ENCODE measurements around the gene CLEC18C.
"Not testable (repeated sequence)": the region's sequence is repeated elsewhere in the genome, so short reads cannot be mapped to it uniquely, and the experiment has no call there.

The CLEC18C gene

GRCh38 chr16:70173212-70173837 lies at the start of gene CLEC18C:
CLEC18C (plus strand) TSS chr16:70173787; CDS start chr16:70174279, 492 bp downstream.
- H3K4me3 ChIP-seq (ENCODE audit: low read depth, low read length); DNase-seq (ENCODE audit: low read depth, low spot score); POLR2A ChIA-PET; CTCF ChIA-PET: not testable (repeated sequence)

GRCh38 chr16:70123822-70124221 lies 49.8 kb upstream of the CLEC18C start:
- CTCF ChIA-PET, result not testable (repeated sequence)

GRCh38 chr16:70126226-70126625 lies 47.4 kb upstream of the CLEC18C start:
- DNase-seq (ENCODE audit: low read depth, low spot score); H3K4me3 ChIP-seq (ENCODE audit: low read depth, low read length); POLR2A ChIA-PET; CTCF ChIA-PET: not testable (repeated sequence)

More at GRCh38 chr16:70123822-70124221, 49.8 kb upstream of the CLEC18C start:
- H3K4me3 ChIP-seq (ENCODE audit: low read depth, low read length); POLR2A ChIA-PET; DNase-seq (ENCODE audit: low read depth, low spot score): not testable (repeated sequence)

- H3K4me3 ChIP-seq (ENCODE audit: low read depth, low read length); POLR2A ChIA-PET; CTCF ChIA-PET; DNase-seq (ENCODE audit: low read depth, low spot score): not testable (repeated sequence)
Observed at GRCh38 chr16:70127706-70128105, 45.9 kb upstream of the CLEC18C start.

GRCh38 chr16:70128844-70129243 lies 44.7 kb upstream of the CLEC18C start:
- H3K4me3 ChIP-seq (ENCODE audit: low read depth, low read length); POLR2A ChIA-PET; CTCF ChIA-PET; DNase-seq (ENCODE audit: low read depth, low spot score): not testable (repeated sequence)

GRCh38 chr16:70135796-70136195 lies 37.8 kb upstream of the CLEC18C start:
- DNase-seq (ENCODE audit: low read depth, low spot score); H3K4me3 ChIP-seq (ENCODE audit: low read depth, low read length); CTCF ChIA-PET: not testable (repeated sequence)
- POLR2A ChIA-PET, result interaction anchor here (0.6 kb wide), 1 partner anchor 1225 kb away, joined by 3 read pairs; no protein-coding TSS in a partner anchor

GRCh38 chr16:70136595-70136994 lies 37.0 kb upstream of the CLEC18C start:
- DNase-seq (ENCODE audit: low read depth, low spot score); CTCF ChIA-PET; H3K4me3 ChIP-seq (ENCODE audit: low read depth, low read length); POLR2A ChIA-PET: not testable (repeated sequence)

GRCh38 chr16:70142739-70143138 lies 30.8 kb upstream of the CLEC18C start:
- H3K4me3 ChIP-seq (ENCODE audit: low read depth, low read length); DNase-seq (ENCODE audit: low read depth, low spot score); CTCF ChIA-PET; POLR2A ChIA-PET: not testable (repeated sequence)

- CTCF ChIA-PET; DNase-seq (ENCODE audit: low read depth, low spot score); H3K4me3 ChIP-seq (ENCODE audit: low read depth, low read length); POLR2A ChIA-PET: not testable (repeated sequence)
Observed at GRCh38 chr16:70143231-70143895, 30.2 kb upstream of the CLEC18C start.

- POLR2A ChIA-PET; H3K4me3 ChIP-seq (ENCODE audit: low read depth, low read length); DNase-seq (ENCODE audit: low read depth, low spot score); CTCF ChIA-PET: not testable (repeated sequence)
Observed at GRCh38 chr16:70147853-70148252, 25.7 kb upstream of the CLEC18C start.

GRCh38 chr16:70148453-70148852 lies 25.1 kb upstream of the CLEC18C start:
- CTCF ChIA-PET; POLR2A ChIA-PET; H3K4me3 ChIP-seq (ENCODE audit: low read depth, low read length); DNase-seq (ENCODE audit: low read depth, low spot score): not testable (repeated sequence)

- CTCF ChIA-PET, result interaction anchor here (1.6 kb wide), 1 partner anchor 15 kb away, joined by 7 read pairs; no protein-coding TSS in a partner anchor
Observed at GRCh38 chr16:70149296-70149695, 24.3 kb upstream of the CLEC18C start.

GRCh38 chr16:70151391-70151790 lies 22.2 kb upstream of the CLEC18C start:
- no peak overlapping the region for H3K4me3 ChIP-seq (ENCODE audit: low read depth, low read length)
- POLR2A ChIA-PET, result no interaction called here
- CTCF ChIA-PET, result interaction anchor here (2.3 kb wide), 1 partner anchor 14 kb away, joined by 17 read pairs; no protein-coding TSS in a partner anchor
- DNase-seq (ENCODE audit: low read depth, low spot score), result no peak
- TF ChIP-seq CTCF (IDR thresholded peaks at IDR 0.05; ENCODE audit: insufficient read depth, low read length, missing control alignments), result no peak

More at GRCh38 chr16:70149296-70149695, 24.3 kb upstream of the CLEC18C start:
- DNase-seq (ENCODE audit: low read depth, low spot score); POLR2A ChIA-PET; H3K4me3 ChIP-seq (ENCODE audit: low read depth, low read length): not testable (repeated sequence)

All from AG04449 (cell line).